GM18507 (cell line): ENCODE data around the gene MGAT4A.
"Not testable (repeated sequence)": the region's sequence is repeated elsewhere in the genome, so short reads cannot be mapped to it uniquely, and the experiment has no call there.

Source experiments
- DNase-seq: peaks from one replicate; pipeline ENCODE4 v3.0.0; 2011; ENCODE audit warnings: low read depth; ENCODE audit not compliant: insufficient read length; ENCODE audit errors: extremely low spot score
- FAIRE-seq: peaks from 2 replicates; lab custom pipeline; 2011; peaks lifted over from hg19 to GRCh38; lab: Jason Lieb, UNC

MGAT4A gene

GRCh38 chr2:98761267-98761781, 30.4 kb upstream of the MGAT4A start:
- FAIRE-seq (no peak), DNase-seq (no peak)

GRCh38 chr2:98759827-98760625, 29.1 kb upstream of the MGAT4A start:
- DNase-seq, result no peak
- FAIRE-seq, result peak; percentile 56

- FAIRE-seq, result peak; percentile 64
- no peak for DNase-seq
Measured at GRCh38 chr2:98759338-98759737, 28.4 kb upstream of the MGAT4A start.

GRCh38 chr2:98757904-98758421, 27.0 kb upstream of the MGAT4A start:
- peak; percentile 95 for FAIRE-seq

GRCh38 chr2:98753801-98754200, 22.9 kb upstream of the MGAT4A start:
- no peak for FAIRE-seq
- DNase-seq, result no peak

More at GRCh38 chr2:98757904-98758421, 27.0 kb upstream of the MGAT4A start:
- peak; percentile 66 for DNase-seq

- DNase-seq, FAIRE-seq: not testable (repeated sequence)
Measured at GRCh38 chr2:98752711-98753110, 21.8 kb upstream of the MGAT4A start.

GRCh38 chr2:98751748-98752147, 20.8 kb upstream of the MGAT4A start:
- no peak for FAIRE-seq

GRCh38 chr2:98750593-98751282, 19.8 kb upstream of the MGAT4A start:
- DNase-seq (no peak), FAIRE-seq (no peak)

More at GRCh38 chr2:98751748-98752147, 20.8 kb upstream of the MGAT4A start:
- DNase-seq, result no peak

GRCh38 chr2:98749066-98749450, 18.1 kb upstream of the MGAT4A start:
- DNase-seq (no peak), FAIRE-seq (peak; percentile 21)

- peak; percentile 73 for FAIRE-seq
Measured at GRCh38 chr2:98748292-98749065, 17.5 kb upstream of the MGAT4A start.

GRCh38 chr2:98747888-98748287, 17.0 kb upstream of the MGAT4A start:
- FAIRE-seq (peak; percentile 41), DNase-seq (no peak)

More at GRCh38 chr2:98748292-98749065, 17.5 kb upstream of the MGAT4A start:
- DNase-seq, result no peak

GRCh38 chr2:98746426-98746825, 15.5 kb upstream of the MGAT4A start:
- no peak for DNase-seq
- no peak for FAIRE-seq

- FAIRE-seq (no peak), DNase-seq (no peak)
Measured at GRCh38 chr2:98744595-98744994, 13.7 kb upstream of the MGAT4A start.

GRCh38 chr2:98743835-98744234, 12.9 kb upstream of the MGAT4A start:
- DNase-seq (no peak), FAIRE-seq (no peak)

GRCh38 chr2:98739020-98739419, 8.1 kb upstream of the MGAT4A start:
- DNase-seq, result no peak
- FAIRE-seq, result no peak

- no peak for FAIRE-seq
- no peak for DNase-seq
Measured at GRCh38 chr2:98738304-98738703, 7.4 kb upstream of the MGAT4A start.

- no peak for DNase-seq
- no peak for FAIRE-seq
Measured at GRCh38 chr2:98737848-98738247, 6.9 kb upstream of the MGAT4A start.

GRCh38 chr2:98736464-98736889, 5.5 kb upstream of the MGAT4A start:
- FAIRE-seq, result no peak
- DNase-seq, result no peak

- DNase-seq, result no peak
- no peak for FAIRE-seq
Measured at GRCh38 chr2:98734823-98735260, 3.9 kb upstream of the MGAT4A start.

- DNase-seq (no peak), FAIRE-seq (no peak)
Measured at GRCh38 chr2:98734162-98734561, 3.2 kb upstream of the MGAT4A start.
